ENCODE results near the gene NSF.

NSF gene

DNA sequence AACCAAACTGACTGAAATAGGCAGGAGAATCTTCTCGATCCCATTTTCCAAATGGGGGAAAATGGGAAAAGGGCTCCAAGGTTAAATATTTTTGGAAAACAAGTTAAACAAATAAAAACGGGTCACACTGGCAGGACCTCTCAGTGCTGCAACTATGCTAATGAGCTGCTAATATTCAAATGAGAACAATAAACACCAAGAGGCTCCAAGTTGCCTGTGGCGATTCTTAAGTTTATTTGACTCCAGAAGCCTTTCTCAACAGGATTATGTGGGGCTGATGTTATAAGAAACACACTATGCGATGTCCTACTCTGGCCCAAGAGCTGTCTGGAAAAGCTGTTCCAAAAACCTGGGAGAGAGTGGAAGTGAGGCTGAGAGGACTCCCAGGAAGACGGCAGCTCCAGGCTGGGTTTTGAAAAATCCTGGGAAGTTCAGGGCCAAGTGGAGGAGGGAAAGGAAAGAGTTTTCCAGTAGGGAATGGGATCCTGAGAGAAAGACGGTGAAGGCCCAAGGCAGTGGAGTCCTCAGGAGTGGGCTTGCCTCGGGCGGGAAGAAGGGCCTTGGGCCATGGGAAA lies 206.6 kb downstream of the NSF start:
- DNase-seq = no peak

DNA sequence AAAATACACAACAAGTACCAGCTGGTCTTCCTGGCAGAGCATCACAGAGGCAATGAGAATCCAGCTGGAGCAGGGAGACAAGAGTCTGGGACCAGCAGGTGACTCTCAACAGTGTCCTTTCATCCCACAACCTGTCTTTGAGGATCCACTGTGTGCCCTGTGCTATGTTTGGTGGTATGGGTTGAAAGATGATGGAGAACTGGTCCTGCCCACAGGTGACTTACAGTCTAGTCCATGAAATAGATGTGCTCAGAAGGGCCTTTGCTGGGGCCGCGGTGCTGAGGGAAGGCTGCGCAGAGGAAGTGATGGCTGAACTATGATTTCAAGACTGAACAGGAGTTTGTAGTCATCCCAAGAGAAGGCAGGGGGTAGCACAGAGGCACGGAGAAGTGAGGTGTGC lies 210.1 kb downstream of the NSF start:
- DNase-seq = no peak

DNA sequence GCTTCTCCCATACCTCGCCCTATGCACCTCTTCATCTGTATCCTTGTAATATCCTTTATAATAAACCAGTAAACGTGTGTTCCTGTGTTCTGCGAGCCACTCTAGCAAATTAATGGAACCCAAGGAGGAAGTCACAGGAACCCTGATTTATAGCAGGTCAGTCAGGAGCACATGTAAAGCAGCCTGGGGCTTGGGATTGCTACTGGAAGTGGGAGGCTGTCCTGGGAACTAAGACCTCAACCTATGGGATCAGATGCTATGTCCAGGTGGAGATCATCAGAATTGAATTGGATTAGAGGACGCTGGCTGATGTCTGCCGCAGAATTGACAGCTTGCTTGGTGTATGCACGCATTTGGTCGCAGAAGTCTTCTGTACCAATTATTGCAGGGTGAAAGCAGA lies 212.3 kb downstream of the NSF start:
- no peak for DNase-seq

DNA sequence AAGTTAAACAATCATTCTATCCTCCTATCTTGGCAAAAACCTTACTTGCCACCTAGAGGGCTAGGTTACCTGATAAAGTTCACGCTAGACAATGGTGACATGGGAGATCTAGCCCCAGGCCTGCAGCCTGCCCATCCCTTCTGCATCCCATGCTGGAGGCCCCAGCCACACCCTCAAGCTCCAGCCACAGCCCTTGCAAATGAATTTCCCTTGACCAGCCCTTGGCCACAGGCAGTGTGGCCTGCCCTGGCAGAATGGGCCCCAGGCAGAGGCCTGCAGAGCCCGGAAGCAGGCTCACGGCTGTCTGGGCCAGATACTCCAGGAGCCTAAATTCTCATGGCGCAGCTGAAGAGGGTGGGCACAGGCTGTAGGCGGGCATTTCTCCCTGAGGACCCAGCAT lies 213.1 kb downstream of the NSF start:
- no peak for DNase-seq

DNA sequence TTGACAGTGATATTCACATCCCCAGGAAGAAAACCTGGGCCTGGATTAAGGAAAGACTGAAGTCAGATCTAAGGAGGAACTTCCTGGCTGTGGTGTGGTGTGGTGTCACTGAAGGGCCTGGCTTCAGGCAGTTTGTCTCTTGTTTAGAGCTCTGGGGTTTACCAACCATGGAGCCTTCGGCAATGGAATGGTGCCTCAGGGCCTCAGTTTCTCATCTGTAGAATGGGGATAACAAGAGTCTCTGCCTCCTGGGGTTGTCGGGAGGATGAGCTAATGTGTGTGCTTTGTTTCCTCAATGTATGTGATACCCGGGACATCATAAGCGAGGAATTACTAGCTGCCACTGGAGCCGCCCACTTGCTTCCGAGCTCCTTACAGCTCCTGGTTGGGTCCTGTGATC lies 215.3 kb downstream of the NSF start:
- DNase-seq = no peak

Data from nucleus accumbens (tissue), 56 donors.